Panc1 (cell line): ENCODE results near the gene TOGARAM2. TPM values are rescaled to one million over a fixed set of nuclear protein-coding genes. Genes with fewer than 3 reads are reported as not detected.

Source experiments
- ATAC-seq: fragments of 200-7000 bp; cut with Tn5 transposase; 2 replicates; pipeline ENCODE4 v1.9.1; 2020; ENCODE audit warnings: mild to moderate bottlenecking, moderate library complexity
- BruUV-seq: library from RNA; stranded (reverse); fragments of 400-500 nt; replicated peaks from 2 replicates; lab custom pipeline; 2021; lab: Mats Ljungman, UMichigan
- CTCF ChIA-PET: fragments of 300-600 bp; sonication (Branson Sonifier 250); formaldehyde crosslinking; loops from one replicate; lab custom pipeline; 2022; ENCODE audit warnings: antibody characterized with exemption; lab: Charles Lee
- POLR2A ChIA-PET: fragments of 300-600 bp; sonication (Branson Sonifier 250); formaldehyde crosslinking; loops from one replicate; lab custom pipeline; 2022; ENCODE audit warnings: antibody characterized with exemption; lab: Charles Lee
- DNase-seq: peaks from one replicate; pipeline ENCODE4 v3.0.0-alpha.2; 2010; ENCODE audit warnings: low read depth, low spot score
- H3K27ac ChIP-seq: 2 replicates; pipeline ENCODE4 v1.5.1; 2011; ENCODE audit warnings: mild to moderate bottlenecking, low read length, inconsistent platforms
- H3K27me3 ChIP-seq: fragments of 200-500 bp; sonication (Bioruptor generic); 2 replicates; pipeline ENCODE4 v1.6.0; 2014; ENCODE audit warnings: low read length, inconsistent platforms; ENCODE audit not compliant: control insufficient read depth, insufficient read depth
- H3K36me3 ChIP-seq: fragments of 200-500 bp; sonication (Bioruptor generic); 2 replicates; pipeline ENCODE4 v1.5.1; 2014; ENCODE audit warnings: inconsistent platforms, mild to moderate bottlenecking, low read length, moderate library complexity; ENCODE audit not compliant: control insufficient read depth, insufficient read depth
- H3K4me1 ChIP-seq: 2 replicates; pipeline ENCODE4 v1.5.1; 2011; ENCODE audit warnings: inconsistent platforms, mild to moderate bottlenecking, low read length, moderate library complexity; ENCODE audit not compliant: control insufficient read depth, insufficient read depth
- H3K4me3 ChIP-seq, 2 experiments: 2 replicates each; pipeline ENCODE4 v1.5.1; 2011 to 2012; ENCODE audit warnings: low read depth in 2 of 2, low read length in 2 of 2, mild to moderate bottlenecking in 2 of 2, inconsistent platforms in 1 of 2, moderate library complexity in 1 of 2
- H3K9me3 ChIP-seq: fragments of 200-500 bp; sonication (Bioruptor generic); 2 replicates; pipeline ENCODE4 v1.5.1; 2014; ENCODE audit warnings: low read depth, mild to moderate bottlenecking, inconsistent platforms, low read length, moderate library complexity; ENCODE audit not compliant: control insufficient read depth, insufficient read depth
- CTCF ChIP-seq: fragments of 450-650 bp; IDR thresholded peaks from 2 replicates; pipeline ENCODE4 v1.5.1; 2017; ENCODE audit warnings: mild to moderate bottlenecking
- POLR2AphosphoS5 ChIP-seq: IDR thresholded peaks from 2 replicates; pipeline ENCODE4 v1.6.1; 2012; ENCODE audit warnings: mild to moderate bottlenecking, low read depth, low read length, moderate library complexity
- REST ChIP-seq, 2 experiments: IDR thresholded peaks; 2 replicates each; pipeline ENCODE4 v1.6.1; 2011 to 2012; ENCODE audit warnings: low read depth in 2 of 2, control low read depth in 1 of 2, low read length in 1 of 2, mild to moderate bottlenecking in 1 of 2, moderate library complexity in 1 of 2; ENCODE audit not compliant: insufficient read depth in 1 of 2
- SIN3A ChIP-seq: IDR thresholded peaks from 2 replicates; pipeline ENCODE4 v1.6.1; 2012; ENCODE audit warnings: low read depth, mild to moderate bottlenecking, low read length, moderate library complexity, borderline replicate concordance; ENCODE audit not compliant: insufficient read depth
- TCF7L2 ChIP-seq: IDR thresholded peaks from 2 replicates; pipeline ENCODE4 v1.6.1; 2011; ENCODE audit warnings: mild to moderate bottlenecking, low read depth, low read length, inconsistent platforms
- in situ Hi-C: cut with HindIII; loops from 2 replicates; pipeline ENCODE4 v1.10.0; 2016; ENCODE audit warnings: low sequenced_read_pairs, low pct_unique_long_range_greater_than_20kb
- intact Hi-C: fragments of 100-400 bp; cut with micrococcal nuclease; formaldehyde crosslinking; loops from one replicate; pipeline ENCODE4 v1.10.0; 2022; ENCODE audit not compliant: unreplicated experiment
- total RNA-seq: library from RNA; stranded (reverse); gene quantifications from one replicate; pipeline ENCODE4 v1.2.1, GENCODE V29; 2021; ENCODE audit not compliant: unreplicated experiment

Gene TOGARAM2
- total RNA-seq, 1 experiment from 2014 or later, result 0.44 TPM

DNA sequence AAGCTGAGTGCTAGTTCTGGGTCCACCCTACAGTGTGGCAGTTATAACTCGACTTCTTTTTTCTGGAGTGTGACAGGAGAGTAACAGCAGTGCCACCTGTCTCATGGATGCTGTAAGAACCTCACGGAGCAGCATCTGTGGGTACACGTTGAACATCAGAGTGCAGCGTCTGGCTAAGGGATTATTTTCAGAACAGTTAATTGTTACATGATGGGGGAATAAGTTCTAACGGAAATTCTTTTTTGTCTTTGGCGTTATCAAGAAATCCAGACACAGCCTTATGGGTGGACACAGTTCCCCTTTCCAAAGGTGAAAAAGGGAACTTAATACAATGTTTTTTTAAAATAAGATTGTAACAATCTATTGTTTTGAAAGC is 28.3 kb upstream of the TOGARAM2 start:
- no peak for ATAC-seq

DNA sequence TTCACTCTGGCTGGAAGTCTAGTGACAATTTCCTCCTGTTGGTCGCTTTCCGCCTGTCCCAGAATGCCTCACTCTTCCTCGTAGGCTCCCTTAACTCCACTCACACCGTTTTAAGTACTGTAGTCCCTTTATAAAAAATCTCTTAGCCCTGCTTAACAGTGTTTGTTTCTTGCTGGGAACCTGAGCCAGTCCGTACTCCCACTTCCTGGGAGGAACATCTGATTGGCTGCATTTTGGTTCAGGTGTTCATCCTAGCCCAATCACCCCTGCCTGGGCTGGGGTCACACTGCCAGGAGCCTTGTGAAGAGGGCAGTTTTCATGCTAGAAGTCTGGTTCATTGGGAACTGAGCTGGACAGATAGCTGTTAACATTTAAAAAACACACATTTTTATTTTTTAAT is 25.6 kb upstream of the TOGARAM2 start:
- ChIA-PET CTCF (no interaction called here), POLR2A (interaction anchor here (0.6 kb wide), 1 partner anchor 27 kb away, joined by 9 read pairs; no protein-coding TSS in a partner anchor)
- intact Hi-C loops (loop anchor here (5.0 kb wide), 2 partner anchors 1077 to 1117 kb away; no protein-coding TSS in a partner anchor), in situ Hi-C loops (no loop called here)
- no peaks in the 10 kb centered on the region for H3K36me3 ChIP-seq
- peaks cover 19% of the 10 kb centered on the region for H3K4me1 ChIP-seq
- TF ChIP-seq REST (IDR thresholded peaks at IDR 0.05; ENCODE audit: insufficient read depth in 1 of 2, low read depth in 2 of 2, low read length in 1 of 2), result no peak
- TF ChIP-seq POLR2AphosphoS5, result no peak
- no peak for TF ChIP-seq SIN3A
- TF ChIP-seq CTCF, result no peak
- no peak for TF ChIP-seq TCF7L2
- no peak overlapping the region for H3K4me3 ChIP-seq
- DNase-seq, result no peak
- H3K27ac ChIP-seq, result no peak overlapping the region
- ATAC-seq, result peak; percentile 11
- no peaks in the 10 kb centered on the region for H3K27me3 ChIP-seq
- no peaks in the 10 kb centered on the region for H3K9me3 ChIP-seq
- BruUV-seq, result no TSS peak

More for the DNA sequence above, 28.3 kb upstream of the TOGARAM2 start:
- TF ChIP-seq CTCF (peak; percentile 49), REST (IDR thresholded peaks at IDR 0.05; ENCODE audit: insufficient read depth in 1 of 2, low read depth in 2 of 2, low read length in 1 of 2) (no peak)
- H3K9me3 ChIP-seq, result peaks cover 7% of the 10 kb centered on the region; the same call in 1 of the 2 replicates
- H3K4me1 ChIP-seq, result peaks cover 19% of the 10 kb centered on the region
- peaks cover 13% of the 10 kb centered on the region for H3K36me3 ChIP-seq
- no peak overlapping the region for H3K27ac ChIP-seq
- no peaks in the 10 kb centered on the region for H3K27me3 ChIP-seq
- no TSS peak for BruUV-seq
- intact Hi-C loops (loop anchor here (5.0 kb wide), 1 partner anchor 131 kb away; no protein-coding TSS in a partner anchor), in situ Hi-C loops (no loop called here)
- CTCF ChIA-PET, result no interaction called here
- DNase-seq, result no peak
- no peak overlapping the region for H3K4me3 ChIP-seq
- POLR2A ChIA-PET, result no interaction called here
